HG03060 (cell line): Measurements from ENCODE around the gene XPC.

Experiments used
- ATAC-seq: cut with Tn5 transposase; IDR thresholded peaks from one replicate; pipeline ENCODE4 v1.9.1; 2021; ENCODE audit warnings: low read depth, moderate number of reproducible peaks; ENCODE audit not compliant: unreplicated experiment

The XPC gene

DNA sequence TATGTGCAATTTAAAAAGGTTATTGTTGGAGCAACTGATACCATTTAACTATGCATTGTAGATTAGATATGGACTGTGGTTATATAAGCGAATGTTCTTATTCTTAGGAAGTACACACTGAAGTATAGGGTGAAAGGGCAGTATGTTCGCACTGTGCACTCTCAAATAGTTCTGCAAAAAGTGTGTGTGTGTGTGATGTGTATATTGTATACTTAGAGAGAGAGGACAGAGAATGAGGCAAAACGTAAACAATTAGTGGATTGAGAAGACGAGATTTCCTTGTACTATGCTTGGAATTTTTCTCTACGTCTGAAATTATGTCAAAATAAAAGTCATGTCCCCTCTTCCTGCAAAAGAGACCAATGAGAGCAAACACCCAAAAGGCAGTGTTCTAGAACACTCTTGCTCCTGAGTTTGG lies 30.6 kb upstream of the XPC start:
- ATAC-seq: no peak

DNA sequence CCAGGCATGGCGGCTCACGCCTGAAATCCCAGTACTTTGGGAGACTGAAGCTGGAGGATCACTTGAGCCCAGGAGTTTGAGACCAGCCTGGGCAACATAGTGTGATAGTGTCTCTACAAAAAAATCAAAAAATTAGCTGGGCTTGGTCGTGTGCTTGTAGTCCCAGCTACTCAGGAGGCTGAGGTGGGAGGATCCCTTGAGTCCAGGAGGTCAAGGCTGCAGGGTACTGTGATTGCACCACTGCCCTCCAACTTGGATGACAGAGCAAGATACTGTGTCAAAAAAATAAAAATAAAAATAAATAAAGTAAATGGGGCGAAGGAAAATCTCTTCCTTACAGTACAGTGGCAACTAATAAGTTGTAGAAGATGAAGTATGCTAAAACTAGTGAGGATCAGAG lies 29.8 kb upstream of the XPC start:
- no peak for ATAC-seq

DNA sequence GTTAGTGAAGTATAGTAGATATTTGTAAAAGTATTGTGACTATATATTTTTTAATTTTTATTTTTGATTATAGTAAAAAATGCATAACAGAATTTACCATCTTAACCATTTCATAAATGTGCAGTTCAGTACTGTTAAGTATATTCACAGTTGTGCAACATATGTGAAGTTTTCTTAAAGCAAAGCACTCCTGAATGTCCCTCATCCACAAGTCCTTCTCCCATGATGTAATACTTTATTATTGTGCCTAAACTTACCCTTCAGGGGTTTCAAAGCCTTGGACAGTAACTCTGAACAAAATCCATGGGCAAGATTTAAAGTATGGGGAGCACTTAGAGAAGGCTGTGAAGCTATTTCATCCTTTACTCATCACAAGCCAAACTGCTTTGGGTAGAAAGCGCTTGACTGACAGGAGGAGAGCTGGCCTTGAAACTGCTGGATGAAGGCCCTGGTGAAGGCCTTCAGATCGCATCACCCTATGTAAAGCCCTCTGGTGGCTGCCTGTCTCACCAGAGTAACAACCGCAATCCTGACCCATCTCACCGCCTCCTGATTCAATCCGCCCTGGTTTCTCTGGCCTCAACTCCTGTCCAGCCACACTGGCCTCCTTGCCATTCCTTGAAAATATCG lies 28.3 kb upstream of the XPC start:
- no peak for ATAC-seq

DNA sequence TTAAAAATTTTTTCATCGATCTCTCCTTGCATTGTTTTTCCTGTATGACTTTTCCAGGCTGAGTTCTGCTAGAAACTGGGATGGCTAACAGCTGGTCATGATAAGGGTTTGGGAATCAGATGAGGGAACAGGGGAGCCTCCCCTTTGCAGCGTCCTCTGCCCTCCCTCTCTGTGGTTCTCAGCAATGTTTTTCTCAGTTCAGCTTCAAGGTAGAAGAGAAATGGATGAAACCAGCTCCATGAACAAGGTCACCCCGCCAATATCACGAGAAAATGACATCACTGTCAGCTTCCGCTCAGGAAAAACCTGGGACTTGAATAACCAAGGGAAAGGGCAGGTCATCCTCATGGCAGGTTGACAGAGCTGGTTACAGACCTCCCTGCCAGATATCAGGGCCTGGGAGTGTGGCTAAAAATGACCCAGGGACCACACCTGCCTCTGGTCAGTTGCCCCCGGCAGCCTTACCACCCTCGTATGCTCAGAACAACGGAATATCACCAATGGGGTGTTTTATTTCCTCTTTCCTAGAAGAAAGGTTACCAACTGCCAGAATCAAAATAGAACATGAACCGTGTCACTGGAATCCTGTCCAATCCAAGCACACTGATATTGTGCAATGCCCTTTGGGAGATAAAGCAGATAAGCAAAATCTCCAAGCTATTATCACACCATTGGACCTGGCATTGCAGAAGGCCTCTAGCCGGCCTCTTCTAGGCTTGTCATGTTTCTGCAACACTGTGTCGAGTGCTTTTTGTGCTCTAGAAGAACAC lies 26.3 kb upstream of the XPC start:
- ATAC-seq: no peak

DNA sequence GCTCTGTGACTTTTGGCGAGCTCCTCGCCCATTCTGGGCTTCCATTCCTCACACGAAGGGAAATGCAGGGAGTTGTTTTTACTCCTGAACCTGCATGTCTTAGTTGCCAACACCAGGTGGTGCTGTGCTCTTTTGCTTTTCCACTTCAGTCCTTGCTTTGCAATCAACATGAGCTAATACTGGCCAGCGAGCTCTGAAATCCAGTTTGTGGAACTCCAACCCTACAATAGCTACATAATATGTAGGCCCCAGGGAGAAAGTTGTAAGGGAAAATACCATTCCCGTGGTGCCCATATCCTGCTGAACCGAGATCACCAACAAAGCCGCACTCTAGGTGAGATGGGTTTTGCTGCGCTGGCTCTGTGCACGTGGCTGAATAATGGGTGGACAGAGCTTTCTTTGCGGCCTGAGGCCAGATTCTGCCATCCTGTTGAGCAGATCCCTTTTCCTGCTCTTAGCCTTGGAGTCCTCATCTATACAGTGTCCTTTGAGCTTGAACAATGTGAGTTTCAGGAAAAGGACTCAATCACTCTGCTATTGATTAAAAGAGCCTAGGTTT lies 25.2 kb upstream of the XPC start:
- no peak for ATAC-seq

DNA sequence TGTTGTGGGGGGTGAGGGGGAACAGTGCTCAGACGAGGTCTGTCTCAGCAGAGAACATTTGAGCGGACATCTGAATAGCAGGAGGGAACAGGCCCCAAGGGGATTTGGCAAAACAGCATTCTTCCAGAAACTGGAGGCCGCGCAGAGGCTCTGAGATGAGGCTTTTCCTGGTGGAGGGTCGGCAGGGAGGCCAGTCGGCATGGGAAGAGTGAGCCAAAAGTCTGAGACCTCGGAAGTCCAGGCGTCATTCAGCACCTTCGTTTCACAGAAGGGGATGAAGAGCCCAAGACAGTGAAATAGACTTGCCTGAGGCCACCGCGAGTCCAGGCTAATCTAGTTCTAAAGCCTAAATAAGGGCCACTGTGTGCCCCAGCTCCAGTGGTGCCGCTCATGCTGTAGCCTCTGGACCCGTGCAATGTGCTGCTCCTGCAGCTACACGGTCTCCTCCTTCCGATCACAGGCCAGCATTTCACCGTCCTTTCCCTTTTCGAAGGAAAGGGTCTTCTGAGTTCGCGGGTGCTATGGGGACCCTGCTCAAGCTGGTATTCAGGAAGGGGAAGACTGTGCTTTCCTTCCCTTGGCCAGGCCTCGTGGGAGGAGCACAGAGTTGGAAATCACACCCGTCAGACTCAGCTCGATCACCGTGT lies 24.6 kb upstream of the XPC start:
- ATAC-seq: no peak

DNA sequence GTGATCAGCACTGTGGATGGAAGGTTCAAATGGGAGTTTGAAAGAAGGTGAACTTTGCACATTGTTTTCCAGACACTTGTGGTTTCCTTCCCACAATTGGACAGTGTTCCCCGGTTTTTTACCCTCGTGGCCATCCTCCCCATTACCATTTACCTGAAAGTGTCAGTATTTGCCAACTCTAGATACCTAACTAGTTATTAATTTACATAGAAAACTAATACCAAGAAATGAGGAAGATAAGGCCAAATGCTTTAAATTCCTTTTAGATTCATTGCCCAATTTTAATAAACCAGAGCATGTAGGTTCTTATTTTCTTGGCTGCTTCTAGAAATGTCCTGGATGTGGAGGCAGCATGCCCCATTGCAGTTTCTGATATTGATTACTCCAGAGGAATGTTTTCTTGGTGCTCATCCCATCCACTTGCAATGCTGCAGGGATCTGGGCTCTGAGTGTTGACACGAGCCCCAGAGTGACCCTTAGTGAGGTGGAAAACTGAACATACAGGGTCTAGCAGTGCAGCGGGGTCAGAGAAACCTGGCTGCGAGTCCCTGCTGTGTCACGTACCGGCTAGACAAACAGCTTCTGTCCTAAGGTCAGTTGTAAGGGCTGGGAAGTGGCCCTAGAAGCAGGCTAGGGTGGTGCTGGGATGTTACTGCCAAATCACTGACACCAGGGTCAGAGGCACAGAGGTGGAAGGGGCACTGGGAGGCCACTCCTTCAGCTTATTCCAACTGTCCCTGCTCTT lies 23.7 kb upstream of the XPC start:
- no peak for ATAC-seq

DNA sequence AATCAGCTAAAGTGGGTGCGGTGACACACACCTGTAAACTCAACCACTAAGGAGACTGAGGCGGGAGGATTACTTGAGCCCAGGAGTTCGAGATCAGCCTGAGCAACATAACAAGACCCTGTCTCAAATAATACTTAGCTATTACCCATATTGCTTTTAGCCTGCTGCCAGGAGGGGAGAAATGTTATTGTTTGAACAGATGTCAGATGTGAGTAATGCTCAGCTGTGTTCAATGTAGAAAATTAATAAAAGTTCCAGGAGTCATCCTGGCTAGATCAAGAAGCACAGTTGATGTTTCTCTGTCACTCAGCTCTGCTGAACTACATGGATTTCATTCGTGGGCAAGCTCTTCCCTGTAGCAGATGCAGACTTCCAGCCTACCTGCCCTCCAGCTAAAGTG lies 22.4 kb upstream of the XPC start:
- no peak for ATAC-seq

DNA sequence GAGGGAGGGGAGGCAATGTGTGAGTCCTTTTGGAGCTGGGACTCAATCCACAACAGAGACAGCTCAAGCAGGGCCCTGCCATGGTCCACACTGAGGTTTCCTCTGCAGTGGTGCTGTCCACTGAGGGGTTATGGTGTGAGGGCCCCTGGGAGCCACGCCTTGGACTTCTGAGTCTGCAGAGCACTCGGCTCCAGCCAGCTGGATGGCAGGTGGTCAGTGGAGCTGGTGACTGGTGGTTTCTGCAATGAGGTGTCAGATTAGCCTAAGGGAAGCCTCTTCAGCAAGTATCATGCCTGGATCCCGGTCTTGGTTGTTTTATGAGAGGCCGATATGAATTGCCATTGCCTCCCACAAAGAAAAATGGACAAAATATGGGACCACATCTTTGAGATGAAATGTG lies 21.9 kb upstream of the XPC start:
- no peak for ATAC-seq

DNA sequence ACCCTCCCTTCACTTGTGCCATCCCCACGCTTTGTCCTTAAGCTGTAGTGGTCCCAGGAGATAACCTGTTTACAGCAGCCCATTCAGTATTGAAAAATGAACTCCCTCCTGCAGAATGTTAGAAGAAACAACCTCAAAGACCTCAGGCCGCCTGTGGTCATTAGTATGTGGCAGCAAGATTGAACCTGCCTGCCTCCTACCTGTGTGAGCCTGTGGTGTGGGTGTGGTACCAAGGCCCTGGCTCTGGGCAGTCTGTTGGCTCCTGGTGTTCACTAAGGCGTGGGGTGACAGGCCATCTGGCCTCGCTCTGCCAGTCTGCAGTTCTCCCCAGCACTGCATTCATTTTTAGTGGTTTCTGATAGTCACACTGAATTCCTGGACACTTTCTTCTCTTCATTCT lies 21.2 kb upstream of the XPC start:
- no peak for ATAC-seq

DNA sequence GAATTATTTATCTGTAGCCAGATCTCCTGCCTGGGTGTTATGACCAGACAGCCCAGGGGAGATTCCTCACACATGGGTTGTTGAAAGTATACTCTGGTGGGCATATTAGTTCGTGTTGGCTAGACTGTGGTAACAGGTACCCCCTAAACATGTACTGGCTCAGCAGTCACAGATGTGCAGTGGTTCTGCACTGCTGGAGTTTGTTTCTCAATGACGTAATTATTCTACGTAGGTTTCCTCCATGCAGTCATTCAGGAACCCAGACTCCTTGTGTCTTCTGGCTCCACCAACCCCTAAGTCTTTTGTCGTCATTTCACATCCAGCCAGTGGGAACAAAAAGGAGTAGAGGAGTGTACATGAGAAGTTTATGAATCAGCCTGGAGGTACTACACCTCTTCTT lies 16.5 kb upstream of the XPC start:
- ATAC-seq: no peak

DNA sequence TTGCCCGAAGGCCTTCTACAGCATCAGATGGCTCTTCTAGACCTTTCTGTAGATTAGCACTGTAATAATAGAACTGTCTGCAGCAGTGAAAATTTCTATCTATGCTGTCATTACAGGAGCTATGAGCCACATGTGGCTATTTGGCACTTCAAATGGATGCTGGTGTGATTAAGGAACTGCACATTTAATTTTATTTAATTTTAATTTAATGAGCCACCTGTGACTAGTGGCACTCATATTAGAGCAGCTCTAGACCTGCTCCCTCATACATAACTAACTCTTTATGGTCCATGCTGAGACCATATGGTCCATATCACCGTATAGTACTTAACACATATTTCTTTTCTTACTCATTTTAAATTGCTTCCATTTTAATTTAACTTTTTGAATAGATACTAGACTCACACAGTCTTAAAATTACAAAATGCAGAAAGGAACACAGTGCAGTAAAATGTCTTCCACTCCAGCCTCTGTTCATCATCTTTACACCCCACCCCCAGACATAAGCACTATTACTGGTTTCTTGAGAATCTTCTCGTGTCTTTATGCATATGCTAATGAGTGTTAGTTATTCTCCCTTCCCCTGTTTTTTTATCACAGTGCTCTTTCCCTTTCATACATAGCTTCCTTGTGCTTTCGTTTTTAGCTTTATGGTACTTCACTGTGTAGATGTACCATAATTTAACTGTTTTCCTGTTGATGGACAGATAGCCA lies 9.8 kb upstream of the XPC start:
- no peak for ATAC-seq

DNA sequence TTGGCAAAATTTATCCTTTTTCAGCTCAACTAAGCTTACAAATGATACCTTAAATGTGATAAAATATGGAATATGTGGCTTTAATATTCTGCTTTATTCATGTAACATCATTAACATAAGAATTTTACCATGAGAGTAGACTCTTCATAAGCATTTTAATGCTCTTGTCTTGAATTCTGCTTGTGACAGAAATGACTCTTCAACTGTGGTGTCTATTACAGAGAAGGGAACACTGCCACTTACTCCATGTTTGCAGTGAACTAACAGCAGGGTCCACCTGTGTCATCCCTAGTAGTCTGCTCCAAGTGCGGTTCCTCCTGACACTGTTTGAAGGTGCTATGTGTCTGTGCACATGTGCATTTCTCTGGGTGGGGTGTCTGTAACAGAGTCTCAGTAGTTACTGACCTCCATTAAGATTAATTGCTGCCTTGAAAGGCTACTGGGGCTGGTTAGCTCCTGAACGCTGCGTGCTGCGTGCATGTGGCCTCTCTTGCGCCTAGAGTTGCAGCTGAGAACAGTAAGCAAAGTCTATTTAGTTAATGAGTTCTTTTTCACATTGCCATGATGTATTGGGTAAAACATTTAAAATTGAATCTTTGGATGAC lies 8.6 kb upstream of the XPC start:
- ATAC-seq: no peak

DNA sequence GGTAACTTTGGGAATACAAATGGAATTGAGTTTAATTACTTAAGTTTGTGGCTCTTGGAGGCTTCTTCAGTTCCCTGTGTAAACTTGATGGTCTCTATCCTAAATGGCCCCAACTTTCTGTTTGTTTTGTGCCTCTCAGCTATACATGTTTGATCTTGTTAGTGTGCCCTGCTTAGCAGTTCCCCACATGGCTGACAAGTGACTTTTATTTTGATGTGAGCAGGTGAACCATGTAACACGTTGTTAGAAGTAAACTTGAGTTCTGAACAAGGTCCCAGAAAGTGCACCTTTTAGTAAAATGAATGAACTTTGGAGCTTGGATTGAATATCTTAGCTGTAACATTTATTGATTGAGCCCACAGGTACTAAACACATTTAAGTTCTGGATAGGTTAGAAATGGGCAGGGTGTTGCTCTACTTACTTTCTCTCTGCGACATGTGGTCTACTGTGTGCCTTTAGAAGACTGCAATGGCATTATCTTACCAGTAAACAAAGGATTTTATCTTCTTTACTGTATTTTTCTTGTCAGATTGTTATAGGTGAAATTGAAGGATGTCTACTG lies 4.7 kb upstream of the XPC start:
- no peak for ATAC-seq

DNA sequence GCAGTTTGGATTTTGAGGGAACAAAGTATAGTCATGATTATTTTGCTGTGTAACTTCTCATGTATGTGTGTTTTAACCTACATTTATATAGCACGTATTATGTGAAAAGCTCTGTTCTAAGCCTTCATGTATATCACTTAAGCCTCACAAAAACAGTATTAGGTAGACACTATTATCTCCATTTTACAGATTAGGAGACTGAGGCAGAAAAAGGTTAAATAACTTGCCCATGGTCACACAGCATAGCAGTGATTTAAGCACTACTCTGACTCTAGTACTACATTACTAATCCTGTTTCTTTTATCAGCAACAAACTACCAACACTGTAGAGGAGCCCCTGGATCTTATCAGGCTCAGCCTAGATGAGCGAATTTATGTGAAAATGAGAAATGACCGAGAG lies 2.9 kb upstream of the XPC start:
- no peak for ATAC-seq

DNA sequence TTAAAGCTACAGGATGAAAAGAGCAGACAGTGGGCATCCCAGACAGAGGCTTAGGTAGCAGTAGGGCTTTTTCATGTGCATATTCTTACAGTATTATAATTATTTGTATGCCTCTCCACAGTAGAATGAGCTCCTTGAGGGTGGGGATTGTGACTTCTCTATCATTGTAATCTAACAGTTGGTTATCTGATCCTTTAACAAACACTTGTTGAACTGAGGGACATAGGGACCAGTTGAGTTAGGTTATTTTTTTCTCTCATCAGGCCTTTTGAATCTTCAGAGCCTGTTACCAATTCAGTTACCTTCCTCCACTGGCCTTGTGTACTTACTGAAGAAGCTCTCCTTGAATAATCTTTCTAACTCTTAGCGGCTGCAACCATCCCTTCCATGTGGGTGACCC lies 1.4 kb upstream of the XPC start:
- no peak for ATAC-seq

DNA sequence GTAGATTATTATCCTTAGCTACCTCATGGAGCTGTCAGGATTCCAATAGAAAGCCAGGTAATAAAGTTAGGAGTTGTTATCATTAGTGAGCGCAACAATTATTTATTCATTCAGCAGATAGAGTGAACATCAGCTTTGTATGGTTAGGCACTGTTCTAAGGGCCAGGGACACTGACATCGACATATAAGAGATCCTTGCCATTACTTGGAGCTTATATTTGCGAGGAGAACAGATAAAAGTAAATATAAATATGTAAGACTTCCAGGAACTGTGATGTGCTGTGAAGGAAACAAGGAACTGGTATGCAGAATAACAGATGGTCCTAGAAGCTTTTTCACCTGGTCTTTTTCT lies 689 bp upstream of the XPC start:
- no peak for ATAC-seq

DNA sequence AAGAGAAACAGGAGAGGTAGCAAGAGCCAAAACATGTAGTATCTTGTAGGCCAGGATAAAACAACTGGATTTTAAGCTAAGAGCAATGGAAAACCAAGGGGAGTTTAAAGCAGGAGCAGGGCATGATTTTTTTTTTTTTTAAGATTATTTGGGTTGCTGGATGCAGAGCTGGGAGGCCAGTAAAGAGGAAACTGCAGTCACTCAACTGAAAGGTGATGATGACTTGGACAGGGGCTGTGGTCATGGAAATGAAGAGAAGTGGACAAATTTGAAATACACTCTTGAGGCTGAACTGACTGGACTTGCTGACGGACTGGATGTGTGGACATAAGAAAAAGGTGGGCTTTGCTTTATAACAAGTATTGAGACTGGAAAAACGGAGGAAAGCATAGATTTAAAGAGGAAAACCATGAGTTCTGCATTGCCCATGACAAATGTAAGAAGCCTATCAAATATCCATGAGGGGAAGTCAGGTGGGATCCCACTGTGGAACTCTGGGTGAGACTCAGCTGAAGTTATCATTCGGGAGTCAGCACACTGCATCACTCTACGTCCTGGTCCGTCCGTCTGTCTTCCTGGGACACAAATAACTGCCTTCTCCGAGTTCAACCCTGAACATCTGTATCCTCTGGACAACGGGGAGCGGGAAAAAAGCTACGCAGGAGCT lies 688 bp downstream of the XPC start:
- ATAC-seq: no peak

DNA sequence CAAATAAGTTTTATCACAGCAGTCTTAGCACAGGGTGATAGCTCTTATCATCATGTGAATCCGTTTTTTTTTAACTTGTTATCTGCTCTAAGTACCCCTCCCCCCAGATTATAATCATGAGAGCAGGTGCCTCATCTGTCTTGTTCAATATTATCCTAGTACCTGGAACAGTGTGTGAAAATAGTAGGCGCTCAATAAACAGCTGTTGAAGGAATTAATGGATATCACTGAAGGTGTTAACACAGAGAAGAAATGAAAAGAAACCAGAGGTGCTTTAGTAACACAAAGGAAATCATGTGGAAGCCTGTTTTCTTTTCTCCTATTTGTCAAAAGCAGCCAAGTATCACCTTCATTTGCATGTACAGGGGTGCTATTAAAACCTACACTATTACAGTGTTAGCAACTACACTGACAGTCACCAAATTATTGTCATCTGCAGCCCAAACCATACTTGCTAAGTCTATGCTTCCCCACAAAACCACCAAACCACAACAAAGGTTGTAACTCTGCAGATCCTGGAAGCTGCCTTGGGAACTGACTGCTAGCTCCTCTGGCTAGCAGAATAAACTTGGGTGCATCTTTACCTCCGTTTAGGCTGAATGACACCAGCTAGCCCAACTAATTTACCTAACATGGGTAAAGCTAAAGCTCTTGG lies 2.9 kb downstream of the XPC start:
- ATAC-seq: no peak
